ENCODE results near the gene CHST4.
"Not testable (repeated sequence)": the region's sequence is repeated elsewhere in the genome, so short reads cannot be mapped to it uniquely, and the experiment has no call there.

Gene CHST4

GRCh38 chr16:71573387-71574094 lies 47.3 kb downstream of the CHST4 start:
- TF ChIP-seq Cebpa-rat (IDR thresholded peaks at IDR 0.05): no peak

GRCh38 chr16:71574702-71575101 lies 48.5 kb downstream of the CHST4 start:
- H3K9ac ChIP-seq: no peak overlapping the region
- H3K4me2 ChIP-seq: no peak overlapping the region
- no peaks in the 10 kb centered on the region for H4K20me1 ChIP-seq
- no peak overlapping the region for H3K4me3 ChIP-seq
- no peak for TF ChIP-seq Cebpa-rat (IDR thresholded peaks at IDR 0.05)
- H3K36me3 ChIP-seq: no peaks in the 10 kb centered on the region
- H3K27me3 ChIP-seq: no peaks in the 10 kb centered on the region
- H3K4me1 ChIP-seq: no peaks in the 10 kb centered on the region
- no peaks in the 10 kb centered on the region for H3K9me3 ChIP-seq (replicated peaks in 1 of 11)
- no peak overlapping the region for H3K27ac ChIP-seq

More at GRCh38 chr16:71573387-71574094, 47.3 kb downstream of the CHST4 start:
- Histone ChIP-seq H3K9ac (no peak overlapping the region), H3K4me2 (no peak overlapping the region), H3K36me3 (no peaks in the 10 kb centered on the region), H4K20me1 (no peaks in the 10 kb centered on the region), H3K9me3 (replicated peaks in 1 of 11) (no peaks in the 10 kb centered on the region), H3K27ac (no peak overlapping the region), H3K4me1 (no peaks in the 10 kb centered on the region), H3K4me3 (no peak overlapping the region), H3K27me3 (no peaks in the 10 kb centered on the region)

DNA sequence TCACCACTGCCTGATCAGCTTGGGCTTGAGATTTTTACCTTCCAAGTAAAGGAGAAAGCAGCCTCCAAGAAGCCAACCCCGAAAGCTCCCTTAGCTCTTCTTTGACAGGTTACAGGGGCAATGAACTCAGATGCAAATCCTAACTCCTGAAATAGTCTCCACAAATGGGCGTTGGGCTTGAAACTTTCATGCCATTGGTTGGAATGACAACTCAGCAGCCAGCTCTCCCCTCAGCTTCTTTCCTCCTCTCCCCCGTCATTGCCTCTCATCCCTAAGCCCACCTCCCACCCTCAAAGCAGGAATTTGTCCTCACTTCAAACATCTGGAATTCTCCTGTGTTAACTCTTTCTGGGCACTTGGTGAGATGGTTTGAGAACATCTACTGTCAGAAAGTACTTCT lies 50.7 kb downstream of the CHST4 start, which contains the start of gene TAT:
Gene TAT, minus strand, starts transcription at position 122 of the 400 bp plus-strand sequence. CDS start 677 bp downstream, outside the sequence.
- H3K27me3 ChIP-seq: no peaks in the 10 kb centered on the region

GRCh38 chr16:71582553-71582848 lies 56.3 kb downstream of the CHST4 start:
- peaks cover 8 to 19% (median 13%) of the 10 kb centered on the region in 10 experiments for H3K4me1 ChIP-seq
- H4K20me1 ChIP-seq; H3K4me3 ChIP-seq; H3K27ac ChIP-seq; H3K27me3 ChIP-seq; H3K4me2 ChIP-seq; H3K9ac ChIP-seq; H3K9me3 ChIP-seq (replicated peaks in 1 of 11); H3K36me3 ChIP-seq: not testable (repeated sequence)

More for the DNA sequence above, 50.7 kb downstream of the CHST4 start, which contains the start of gene TAT:
- H3K4me3 ChIP-seq: no peak within 1 kb of the TSS
- H3K4me1 ChIP-seq: peaks cover 0 to 11% (median 6%) of the 10 kb centered on the region in 10 experiments; a peak in 10 of 20 replicates
- H3K9ac ChIP-seq: no peak within 1 kb of the TSS
- H4K20me1 ChIP-seq: no peaks in the 10 kb centered on the region
- no peak within 1 kb of the TSS for H3K27ac ChIP-seq
- TF ChIP-seq Cebpa-rat (IDR thresholded peaks at IDR 0.05): no peak
- no peaks in the 10 kb centered on the region for H3K9me3 ChIP-seq (replicated peaks in 1 of 11)
- no peak within 1 kb of the TSS for H3K4me2 ChIP-seq
- H3K36me3 ChIP-seq: no peaks in the 10 kb centered on the region

- Histone ChIP-seq H3K4me2 (no peak overlapping the region), H3K9me3 (replicated peaks in 1 of 11) (peaks cover 0 to 5% (median 0%) of the 10 kb centered on the region in 11 experiments; a peak in 3 of 22 replicates), H3K36me3 (no peaks in the 10 kb centered on the region), H4K20me1 (no peaks in the 10 kb centered on the region), H3K9ac (no peak overlapping the region), H3K4me1 (peaks cover 13 to 27% (median 21%) of the 10 kb centered on the region in 10 experiments), H3K27me3 (no peaks in the 10 kb centered on the region), H3K4me3 (no peak overlapping the region), H3K27ac (no peak overlapping the region)
- no peak for TF ChIP-seq Cebpa-rat (IDR thresholded peaks at IDR 0.05)
These were observed 58.5 kb downstream of the CHST4 start for GRCh38 chr16:71584543-71585317.

DNA sequence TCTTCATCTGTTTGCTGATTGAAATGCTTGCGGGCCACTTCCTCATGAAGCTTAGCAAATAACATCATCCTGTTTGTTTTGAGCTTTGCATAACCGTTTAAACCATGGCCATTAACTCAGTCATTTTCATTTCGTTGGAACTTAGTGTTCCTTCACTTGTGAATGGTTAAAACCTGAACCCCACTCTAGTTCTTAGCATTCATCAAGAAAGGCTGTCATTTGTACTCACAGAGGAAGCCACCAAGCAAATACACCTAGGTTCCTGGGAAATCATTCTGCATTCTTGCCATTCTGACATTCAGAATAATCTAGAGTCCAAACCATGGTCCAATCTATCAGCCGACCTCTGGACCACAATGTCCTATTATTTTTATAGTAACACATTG lies 59.1 kb downstream of the CHST4 start:
- TF ChIP-seq Cebpa-rat (IDR thresholded peaks at IDR 0.05): no peak
- Histone ChIP-seq H3K27me3 (no peaks in the 10 kb centered on the region), H4K20me1 (no peaks in the 10 kb centered on the region), H3K27ac (no peak overlapping the region), H3K9me3 (replicated peaks in 1 of 11) (peaks cover 0 to 5% (median 0%) of the 10 kb centered on the region in 11 experiments; a peak in 3 of 22 replicates), H3K4me3 (no peak overlapping the region), H3K4me2 (no peak overlapping the region), H3K4me1 (peaks cover 10 to 24% (median 20%) of the 10 kb centered on the region in 10 experiments), H3K9ac (no peak overlapping the region), H3K36me3 (no peaks in the 10 kb centered on the region)

All from BLaER1 treated with 17β-estradiol and CSF1 and Interleukin-3, amounts not matched to agents 10 nM and 100 nM (cell line).